Measurements from ENCODE around the gene RGMA. TPM values are rescaled to one million over a fixed set of nuclear protein-coding genes. Genes with fewer than 3 reads are reported as not detected.
A peak's percentile ranks its signal among the peaks of the same experiment; 100 is the strongest.
"Not testable (repeated sequence)": the region's sequence is repeated elsewhere in the genome, so short reads cannot be mapped to it uniquely, and the experiment has no call there.

The RGMA gene
- total and polyA plus RNA-seq, 7 donors: 1.4 to 58.6 (median 21.8) TPM

DNA sequence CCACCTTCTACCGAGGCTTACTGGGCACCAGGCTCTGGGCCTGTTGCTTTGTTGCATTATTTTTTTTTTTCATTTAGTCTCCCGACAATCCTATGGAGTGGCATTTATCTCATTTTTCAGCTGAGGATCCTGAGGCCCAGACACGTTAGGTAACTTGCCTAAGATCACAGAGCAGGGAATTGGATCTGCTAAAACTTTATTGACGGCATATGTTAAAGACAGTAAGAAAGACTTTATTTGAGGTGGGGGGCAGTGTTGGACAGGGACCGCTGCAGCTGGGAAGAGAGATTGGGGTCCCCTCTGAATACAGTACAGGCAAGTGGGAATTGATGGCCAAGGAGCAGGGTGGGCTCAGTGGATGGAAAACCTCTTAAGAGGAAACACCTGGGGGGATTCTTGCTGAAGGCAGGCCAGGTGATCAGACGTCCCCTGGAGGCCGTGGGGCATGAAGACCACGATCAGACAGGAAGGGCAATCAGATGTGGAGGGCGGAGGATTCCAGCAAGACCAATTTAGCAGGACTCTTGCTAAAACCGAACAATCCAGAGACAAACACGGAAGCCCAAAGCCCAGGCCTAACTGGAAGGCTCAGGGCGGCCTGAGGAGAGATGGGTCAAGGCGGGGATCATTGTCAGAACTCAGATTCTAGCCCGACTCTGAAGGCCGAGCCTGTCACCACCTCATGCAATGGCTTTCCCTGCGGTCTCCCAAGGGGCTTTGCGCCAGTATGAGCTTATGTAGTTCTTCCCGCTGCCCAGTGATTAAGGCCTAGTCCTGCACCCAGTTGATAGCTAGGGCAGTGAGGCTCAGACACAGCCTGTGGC is 53.7 kb downstream of the RGMA start:
- H3K36me3 ChIP-seq: no peaks in the 10 kb centered on the region
- no peaks in the 10 kb centered on the region for H3K9me3 ChIP-seq
- TF ChIP-seq, protein P1, sequence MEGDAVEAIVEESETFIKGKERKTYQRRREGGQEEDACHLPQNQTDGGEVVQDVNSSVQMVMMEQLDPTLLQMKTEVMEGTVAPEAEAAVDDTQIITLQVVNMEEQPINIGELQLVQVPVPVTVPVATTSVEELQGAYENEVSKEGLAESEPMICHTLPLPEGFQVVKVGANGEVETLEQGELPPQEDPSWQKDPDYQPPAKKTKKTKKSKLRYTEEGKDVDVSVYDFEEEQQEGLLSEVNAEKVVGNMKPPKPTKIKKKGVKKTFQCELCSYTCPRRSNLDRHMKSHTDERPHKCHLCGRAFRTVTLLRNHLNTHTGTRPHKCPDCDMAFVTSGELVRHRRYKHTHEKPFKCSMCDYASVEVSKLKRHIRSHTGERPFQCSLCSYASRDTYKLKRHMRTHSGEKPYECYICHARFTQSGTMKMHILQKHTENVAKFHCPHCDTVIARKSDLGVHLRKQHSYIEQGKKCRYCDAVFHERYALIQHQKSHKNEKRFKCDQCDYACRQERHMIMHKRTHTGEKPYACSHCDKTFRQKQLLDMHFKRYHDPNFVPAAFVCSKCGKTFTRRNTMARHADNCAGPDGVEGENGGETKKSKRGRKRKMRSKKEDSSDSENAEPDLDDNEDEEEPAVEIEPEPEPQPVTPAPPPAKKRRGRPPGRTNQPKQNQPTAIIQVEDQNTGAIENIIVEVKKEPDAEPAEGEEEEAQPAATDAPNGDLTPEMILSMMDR (IDR thresholded peaks at IDR 0.05): no peak
- TF ChIP-seq EP300 (IDR thresholded peaks at IDR 0.05) (no peak), POLR2A (IDR thresholded peaks at IDR 0.05) (no peak), POLR2AphosphoS5 (IDR thresholded peaks at IDR 0.05) (no peak)
- DNase-seq: peak; percentile 60
- 81 to 83% methylated on average over 18 of the region's 18 CpGs for WGBS, 2 donors
- peak overlapping the region in 3 of 4 donors; percentile 58 to 69 (median 59) for H3K27ac ChIP-seq
- H3K4me3 ChIP-seq: no peak overlapping the region
- peaks cover 0 to 56% (median 45%) of the 10 kb centered on the region in 4 donors for H3K4me1 ChIP-seq
- no peaks in the 10 kb centered on the region for H3K27me3 ChIP-seq
- intact Hi-C loops (cut with DNase I): loop anchor here (10.0 kb wide), 4 partner anchors 109 to 989 kb away; no protein-coding TSS in a partner anchor

DNA sequence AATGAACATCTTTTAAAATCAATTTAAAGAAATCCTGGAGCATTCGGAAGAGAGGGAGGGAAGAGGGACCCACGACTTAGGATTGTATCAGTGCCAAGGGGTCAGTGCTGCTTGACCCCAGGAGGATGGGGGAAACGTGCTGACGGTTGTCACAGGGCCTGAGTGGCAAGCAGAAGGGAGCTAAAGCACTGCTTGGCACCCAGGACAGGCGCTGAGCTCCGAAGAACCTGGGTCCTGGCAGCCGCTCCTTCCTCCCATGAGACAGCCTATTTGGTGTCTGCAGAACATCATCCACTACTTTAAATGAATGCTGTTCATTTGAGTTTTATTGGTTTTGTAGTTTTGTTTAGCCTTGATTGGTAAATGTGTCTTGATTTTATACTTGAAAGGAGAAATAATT is 54.5 kb downstream of the RGMA start:
- WGBS, 2 donors: 76 to 79% methylated on average over 7 of the region's 7 CpGs
- Histone ChIP-seq H3K27me3 (no peaks in the 10 kb centered on the region), H3K9me3 (no peaks in the 10 kb centered on the region), H3K27ac (peak overlapping the region in 3 of 4 donors; percentile 58 to 69 (median 59)), H3K36me3 (no peaks in the 10 kb centered on the region), H3K4me3 (no peak overlapping the region), H3K4me1 (peaks cover 0 to 64% (median 53%) of the 10 kb centered on the region in 4 donors)
- TF ChIP-seq POLR2AphosphoS5 (IDR thresholded peaks at IDR 0.05) (peak; percentile 27 to 76 (median 50)), POLR2A (IDR thresholded peaks at IDR 0.05) (no peak)
- peak; percentile 83 for DNase-seq
- intact Hi-C loops (cut with DNase I): loop anchor here (5.0 to 10.0 kb wide), 5 partner anchors 110 to 990 kb away; no protein-coding TSS in a partner anchor

DNA sequence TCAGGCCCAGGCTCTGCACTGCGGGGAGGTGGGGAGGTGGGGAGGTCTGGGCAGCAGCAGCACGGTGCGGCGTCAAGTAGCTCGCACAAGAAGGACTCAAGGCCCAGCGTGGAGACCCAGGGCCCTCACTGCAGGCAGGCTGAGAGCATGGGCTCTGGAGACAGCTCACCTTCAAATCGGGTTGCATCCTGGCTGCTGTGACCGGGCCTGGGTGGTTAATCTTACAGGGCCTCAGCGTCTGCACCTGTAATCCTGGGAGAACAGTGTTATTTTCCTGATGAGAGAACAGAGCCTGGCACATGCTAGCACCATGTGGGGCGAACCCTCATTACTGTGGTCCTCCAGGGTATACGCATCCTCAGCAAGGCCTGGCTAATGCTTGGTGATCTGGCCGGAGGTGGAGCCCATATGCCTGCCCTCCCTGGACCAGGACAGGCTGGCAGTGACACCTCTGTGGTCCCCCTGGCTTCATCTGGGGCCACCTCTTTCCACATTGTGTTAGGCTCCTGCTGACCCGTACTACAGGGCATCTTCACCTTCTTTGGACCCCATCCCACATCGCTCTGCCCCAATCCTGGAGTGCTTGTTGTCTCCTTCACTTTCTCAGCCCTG is 55.5 kb downstream of the RGMA start:
- DNase-seq: no peak
- Histone ChIP-seq H3K27ac (peak overlapping the region in 1 of 4 donors; percentile 58), H3K27me3 (no peaks in the 10 kb centered on the region), H3K4me3 (no peak overlapping the region), H3K9me3 (no peaks in the 10 kb centered on the region), H3K36me3 (no peaks in the 10 kb centered on the region), H3K4me1 (peaks cover 0 to 74% (median 63%) of the 10 kb centered on the region in 4 donors)
- TF ChIP-seq POLR2A (IDR thresholded peaks at IDR 0.05) (no peak), EP300 (IDR thresholded peaks at IDR 0.05) (no peak), POLR2AphosphoS5 (IDR thresholded peaks at IDR 0.05) (no peak)
- TF ChIP-seq, protein P1 (IDR thresholded peaks at IDR 0.05): no peak
- intact Hi-C loops (cut with DNase I): loop anchor here (5.0 to 10.0 kb wide), 5 partner anchors 111 to 991 kb away; no protein-coding TSS in a partner anchor
- WGBS, 2 donors: 89 to 95% methylated on average over 14 of the region's 14 CpGs

DNA sequence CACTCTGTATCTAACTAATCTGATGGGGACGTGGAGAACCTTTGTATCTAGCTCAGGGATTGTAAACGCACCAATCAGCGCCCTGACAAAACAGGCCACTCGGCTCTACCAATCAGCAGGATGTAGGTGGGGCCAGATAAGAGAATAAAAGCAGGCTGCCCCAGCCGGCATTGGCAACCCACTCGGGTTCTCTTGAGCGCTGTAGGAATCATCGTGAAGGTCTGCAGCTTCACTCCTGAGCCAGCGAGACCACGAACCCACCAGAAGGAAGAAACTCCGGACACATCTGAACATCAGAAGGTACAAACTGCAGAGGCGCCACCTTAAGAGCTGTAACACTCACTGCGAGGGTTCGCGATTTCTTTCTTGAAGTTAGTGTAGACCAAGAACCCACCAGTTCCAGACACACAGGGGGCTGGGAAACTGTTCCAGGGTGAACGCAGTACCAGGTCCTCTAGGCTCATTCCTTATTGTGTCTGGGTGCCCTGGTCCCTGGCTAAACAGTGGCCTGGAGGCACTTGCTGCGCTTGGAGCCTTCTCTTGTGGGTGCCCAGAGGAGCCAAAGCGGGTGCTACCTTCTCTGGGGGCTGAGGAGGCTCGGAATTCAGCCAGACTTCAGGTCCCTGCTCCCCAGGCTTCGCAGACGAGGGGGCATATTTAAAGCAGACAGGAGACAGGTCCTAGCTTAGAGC is 56.4 kb downstream of the RGMA start:
- H3K4me1 ChIP-seq: peaks cover 0 to 76% (median 66%) of the 10 kb centered on the region in 4 donors
- not testable (repeated sequence) for H3K36me3 ChIP-seq, H3K27me3 ChIP-seq, H3K27ac ChIP-seq, DNase-seq, H3K9me3 ChIP-seq, H3K4me3 ChIP-seq
- 86 to 91% methylated on average over 21 of the region's 21 CpGs for WGBS, 2 donors
- intact Hi-C loops (cut with DNase I): loop anchor here (5.0 to 10.0 kb wide), 5 partner anchors 112 to 992 kb away; no protein-coding TSS in a partner anchor

DNA sequence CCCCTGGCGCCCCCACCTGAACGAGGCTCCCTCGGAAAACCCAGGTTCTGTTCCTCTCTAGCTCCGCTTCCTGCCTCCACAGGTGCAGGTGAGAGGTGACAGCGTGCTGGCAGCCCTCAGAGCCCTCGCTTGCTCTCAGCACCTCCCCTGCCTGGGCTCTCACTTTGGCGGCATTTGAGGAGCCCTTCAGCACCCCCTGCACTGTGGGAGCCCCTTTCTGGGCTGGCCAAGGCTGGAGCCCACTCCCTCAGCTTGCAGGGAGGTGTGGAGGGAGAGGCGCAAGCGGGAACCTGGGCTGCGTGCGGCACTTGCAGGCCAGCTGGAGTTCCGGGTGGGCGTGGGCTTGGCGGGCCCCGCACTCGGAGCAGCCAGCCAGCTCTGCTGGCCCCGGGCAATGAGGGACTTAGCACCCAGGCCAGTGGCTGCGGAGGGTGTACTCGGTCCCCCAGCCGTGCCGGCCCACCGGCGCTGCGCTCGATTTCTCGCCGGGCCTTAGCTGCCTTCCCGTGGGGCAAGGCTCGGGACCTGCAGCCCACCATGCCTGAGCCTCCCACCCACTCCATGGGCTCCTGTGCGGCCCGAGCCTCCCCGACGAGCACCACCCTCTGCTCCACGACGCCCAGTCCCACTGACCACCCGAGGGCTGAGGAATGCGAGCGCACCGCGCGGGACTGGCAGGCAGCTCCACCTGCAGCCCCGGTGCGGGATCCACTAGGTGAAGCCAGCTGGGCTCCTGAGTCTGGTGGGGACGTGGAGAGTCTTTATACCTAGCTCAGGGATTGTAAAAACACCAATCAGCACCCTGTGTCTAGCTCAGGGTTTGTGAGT is 57.2 kb downstream of the RGMA start:
- not testable (repeated sequence) for DNase-seq, H3K27ac ChIP-seq, H3K9me3 ChIP-seq, H3K4me3 ChIP-seq, H3K27me3 ChIP-seq, H3K36me3 ChIP-seq
- 89 to 94% methylated on average over 44 of the region's 44 CpGs for WGBS, 2 donors
- peaks cover 0 to 76% (median 67%) of the 10 kb centered on the region in 4 donors for H3K4me1 ChIP-seq
- intact Hi-C loops (cut with DNase I): loop anchor here (2.0 to 10.0 kb wide), 7 partner anchors 57 to 1089 kb away; partner anchors contain the start of gene RGMA
